ENCODE measurements around the gene FLRT3.

- TF ChIP-seq CTCF (IDR thresholded peaks at IDR 0.05 in 8 of 11, conservative IDR thresholded peaks at IDR 0.05 in 3 of 11) (peak in 1 of 11 experiments; percentile 12), POLR2A (IDR thresholded peaks at IDR 0.05) (no peak), POLR2AphosphoS5 (IDR thresholded peaks at IDR 0.05) (no peak)
Measured at GRCh38 chr20:14334306-14334930, 3.0 kb downstream of the FLRT3 start.

Data from spleen (tissue), 7 donors.